HG02763 (cell line): ENCODE measurements around the gene MCEMP1.
A peak's percentile ranks its signal among the peaks of the same experiment; 100 is the strongest.

Experiments
- ATAC-seq: cut with Tn5 transposase; IDR thresholded peaks from one replicate; pipeline ENCODE4 v1.9.1; 2021; ENCODE audit warnings: mild to moderate bottlenecking, moderate library complexity; ENCODE audit not compliant: unreplicated experiment

The MCEMP1 gene

DNA sequence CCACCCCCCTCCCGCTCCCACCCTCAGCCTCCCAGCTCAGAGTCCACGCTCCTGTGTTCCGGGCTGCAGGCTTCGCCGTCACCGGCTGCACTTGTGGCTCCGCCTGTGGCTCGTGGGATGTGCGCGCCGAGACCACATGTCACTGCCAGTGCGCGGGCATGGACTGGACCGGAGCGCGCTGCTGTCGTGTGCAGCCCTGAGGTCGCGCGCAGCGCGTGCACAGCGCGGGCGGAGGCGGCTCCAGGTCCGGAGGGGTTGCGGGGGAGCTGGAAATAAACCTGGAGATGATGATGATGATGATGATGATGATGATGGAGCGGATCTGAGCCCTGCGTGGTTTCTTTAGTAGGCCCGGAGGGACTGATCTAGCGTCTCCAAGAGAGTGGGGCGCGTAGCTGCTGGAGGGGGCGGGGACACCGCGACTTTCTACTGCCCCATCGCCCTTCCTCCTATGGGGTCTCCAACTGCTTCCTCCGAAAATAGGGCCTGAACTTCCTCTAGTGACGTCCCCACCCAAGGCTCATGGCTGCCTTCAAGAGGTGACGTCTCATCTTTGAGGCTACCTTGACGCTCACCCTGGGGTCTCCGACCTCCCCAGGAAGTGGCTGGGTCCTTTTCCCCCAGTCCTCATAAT, 6.6 kb upstream of the MCEMP1 start:
- no peak for ATAC-seq

DNA sequence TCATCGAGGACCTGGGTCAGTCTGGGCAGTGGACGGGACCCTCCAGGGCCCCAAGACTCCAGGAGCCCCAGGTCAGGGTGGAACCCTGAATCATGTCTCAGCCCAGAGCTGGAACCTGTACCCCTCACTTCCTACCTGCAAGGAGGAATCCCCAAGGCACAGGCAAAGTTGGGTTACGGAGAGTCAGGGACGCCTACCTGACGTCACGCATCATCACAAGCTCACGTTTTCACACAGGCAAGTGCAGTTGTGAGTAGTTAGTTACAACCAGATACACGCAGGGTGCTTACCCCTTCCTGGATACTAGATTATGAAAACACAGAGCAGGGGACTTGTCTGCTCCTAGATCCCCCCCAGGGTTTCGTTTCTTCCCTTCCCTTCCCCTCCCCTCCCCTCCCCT, 6.1 kb upstream of the MCEMP1 start:
- ATAC-seq: no peak

DNA sequence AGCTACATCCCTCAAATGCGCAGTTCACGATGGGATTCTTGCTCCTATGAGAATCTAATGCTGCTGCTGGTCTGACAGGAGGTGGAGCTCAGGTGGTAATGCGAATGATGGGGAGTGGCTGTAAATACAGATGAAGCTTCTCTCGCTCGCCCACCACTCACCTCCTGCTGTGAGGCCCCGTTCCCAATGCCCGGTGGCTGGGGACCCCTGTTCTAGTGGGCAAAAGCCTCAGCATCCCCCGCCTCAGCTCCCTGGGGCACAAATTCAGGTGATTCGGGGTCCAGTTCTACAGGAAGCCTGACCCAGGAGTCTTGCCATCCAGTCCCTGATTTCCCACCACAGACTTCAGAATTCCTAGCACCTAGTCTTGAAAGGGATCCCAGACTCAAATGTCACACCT, 4.4 kb upstream of the MCEMP1 start:
- ATAC-seq: no peak

DNA sequence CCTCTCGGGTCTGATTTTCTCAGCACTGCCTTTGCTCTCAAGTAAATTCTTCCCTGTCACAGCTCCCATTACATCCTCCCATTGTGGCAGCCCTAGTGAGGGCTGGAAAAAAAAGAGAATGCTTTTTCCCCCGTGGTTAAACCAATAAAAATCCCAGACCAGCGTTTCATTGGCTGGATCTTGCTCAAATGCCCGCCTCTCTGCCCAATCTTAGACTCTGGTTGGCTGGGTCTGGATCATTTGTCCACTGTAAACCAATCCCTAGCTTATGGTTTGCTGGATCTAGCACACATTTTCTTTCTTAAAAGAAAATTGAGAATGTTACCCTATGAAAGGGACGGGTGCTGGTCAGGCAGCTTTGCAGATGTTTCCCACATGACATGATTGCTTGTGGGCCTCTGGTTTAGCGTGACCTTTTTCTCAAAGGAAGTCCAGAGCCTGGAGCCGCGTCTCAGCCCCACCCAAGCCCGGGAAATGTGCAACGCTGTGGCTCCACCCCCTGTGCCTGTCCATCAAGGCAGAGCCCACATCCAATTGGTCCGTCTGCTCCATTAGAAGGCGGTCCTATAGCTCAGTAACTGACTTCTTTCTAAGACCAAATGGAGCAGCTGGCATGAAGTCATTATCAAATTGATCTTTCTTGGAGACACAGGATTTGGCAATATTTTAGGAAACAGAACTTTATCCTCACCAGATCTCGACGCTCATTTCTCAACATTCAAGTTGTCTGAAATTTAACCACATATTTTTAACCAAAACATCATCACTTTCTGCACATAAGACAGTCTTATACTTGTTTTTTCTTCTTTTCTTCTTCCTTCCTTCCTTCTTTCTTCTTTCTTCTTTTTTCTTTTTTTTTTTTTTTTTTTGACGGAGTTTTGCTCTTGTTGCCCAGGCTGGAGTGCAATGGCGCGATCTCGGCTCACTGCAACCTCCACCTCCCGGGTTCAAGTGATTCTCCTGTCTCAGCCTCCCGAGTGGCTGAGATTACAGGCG, 2.6 kb upstream of the MCEMP1 start:
- ATAC-seq: no peak

GRCh38 chr19:7676376-7676775, 514 bp upstream of the MCEMP1 start:
- ATAC-seq: no peak

- no peak for ATAC-seq
These were observed 900 bp downstream of the MCEMP1 start for GRCh38 chr19:7677669-7678311.

DNA sequence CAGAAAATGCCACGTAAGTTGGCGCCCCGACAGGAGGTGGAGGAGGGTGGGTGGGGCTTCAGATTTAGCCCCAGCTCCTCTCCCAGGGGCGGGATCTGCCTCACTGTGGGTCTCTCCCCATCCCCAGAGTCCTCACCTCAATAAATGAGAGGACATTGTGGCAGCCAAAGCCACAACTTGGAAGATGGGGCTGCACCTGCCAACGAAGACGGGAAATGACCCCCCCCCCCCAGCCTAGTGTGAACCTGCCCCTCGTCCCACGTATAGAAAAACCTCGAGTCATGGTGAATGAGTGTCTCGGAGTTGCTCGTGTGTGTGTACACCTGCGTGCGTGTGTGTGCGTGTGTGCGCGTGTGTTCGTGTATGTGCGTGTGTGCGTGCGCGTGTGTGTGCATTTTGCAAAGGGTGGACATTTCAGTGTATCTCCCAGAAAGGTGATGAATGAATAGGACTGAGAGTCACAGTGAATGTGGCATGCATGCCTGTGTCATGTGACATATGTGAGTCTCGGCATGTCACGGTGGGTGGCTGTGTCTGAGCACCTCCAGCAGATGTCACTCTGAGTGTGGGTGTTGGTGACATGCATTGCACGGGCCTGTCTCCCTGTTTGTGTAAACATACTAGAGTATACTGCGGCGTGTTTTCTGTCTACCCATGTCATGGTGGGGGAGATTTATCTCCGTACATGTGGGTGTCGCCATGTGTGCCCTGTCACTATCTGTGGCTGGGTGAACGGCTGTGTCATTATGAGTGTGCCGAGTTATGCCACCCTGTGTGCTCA, 2.3 kb downstream of the MCEMP1 start:
- ATAC-seq: no peak

DNA sequence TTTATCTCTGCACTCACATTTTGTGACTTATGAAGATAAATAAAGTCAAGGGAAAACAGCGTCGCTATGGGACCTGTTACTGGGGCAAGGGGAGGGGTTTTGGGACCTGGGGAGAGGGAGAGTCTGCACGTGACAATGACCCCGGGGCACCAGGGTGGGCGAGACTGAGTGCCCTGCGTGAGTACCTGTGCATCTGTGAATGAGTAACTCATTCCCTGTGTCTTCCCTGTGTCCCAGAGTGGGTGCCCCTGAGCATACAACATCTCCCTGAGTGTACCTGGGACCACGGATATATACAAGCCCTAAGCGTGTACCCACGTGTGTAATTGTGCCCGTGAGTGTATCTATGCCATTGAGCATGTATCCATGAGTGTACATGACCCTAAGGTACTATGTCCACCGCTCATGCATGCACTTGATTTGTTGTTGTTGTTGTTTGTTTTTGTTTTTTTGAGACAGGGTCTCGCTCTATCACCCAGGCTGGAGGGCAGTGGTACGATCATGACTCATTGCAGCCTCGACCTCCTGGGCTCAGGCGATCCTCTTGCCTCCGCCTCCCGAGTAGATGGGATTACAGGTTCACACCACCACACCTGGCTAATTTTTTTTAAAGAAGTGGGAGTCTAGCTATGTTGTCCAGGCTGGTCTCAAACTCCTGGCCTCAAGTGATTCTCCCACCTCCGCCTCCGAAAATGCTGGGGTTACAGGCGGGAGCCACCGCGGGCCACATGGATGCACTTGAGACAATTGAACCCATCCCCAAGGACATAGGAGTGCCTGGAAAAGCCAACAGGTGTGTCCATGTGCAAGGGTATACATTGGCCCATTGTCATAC, 3.1 kb downstream of the MCEMP1 start:
- no peak for ATAC-seq

GRCh38 chr19:7680606-7681339, 3.9 kb downstream of the MCEMP1 start, which contains the start of gene TRAPPC5:
TRAPPC5 (plus strand) TSS chr19:7680833; CDS start chr19:7682254, 1,421 bp downstream.
- ATAC-seq: peak; percentile 66

GRCh38 chr19:7681340-7682174, 4.7 kb downstream of the MCEMP1 start:
- ATAC-seq: no peak

DNA sequence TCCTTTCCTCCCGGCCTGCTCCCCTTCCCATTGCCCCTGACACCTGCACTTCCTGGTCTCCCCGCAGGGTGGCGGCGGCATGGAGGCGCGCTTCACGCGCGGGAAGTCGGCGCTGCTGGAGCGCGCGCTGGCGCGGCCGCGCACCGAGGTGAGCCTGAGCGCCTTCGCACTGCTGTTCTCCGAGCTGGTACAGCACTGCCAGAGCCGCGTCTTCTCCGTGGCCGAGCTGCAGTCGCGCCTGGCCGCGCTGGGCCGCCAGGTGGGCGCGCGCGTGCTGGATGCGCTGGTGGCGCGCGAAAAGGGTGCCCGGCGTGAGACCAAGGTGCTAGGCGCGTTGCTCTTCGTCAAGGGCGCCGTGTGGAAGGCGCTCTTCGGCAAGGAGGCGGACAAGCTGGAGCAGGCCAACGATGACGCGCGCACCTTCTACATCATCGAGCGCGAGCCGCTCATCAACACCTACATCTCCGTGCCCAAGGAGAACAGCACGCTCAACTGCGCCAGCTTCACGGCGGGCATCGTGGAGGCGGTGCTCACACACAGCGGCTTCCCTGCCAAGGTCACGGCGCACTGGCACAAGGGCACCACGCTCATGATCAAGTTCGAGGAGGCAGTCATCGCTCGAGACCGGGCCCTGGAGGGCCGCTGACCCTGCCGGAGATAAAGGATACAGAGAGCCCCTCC, 5.4 kb downstream of the MCEMP1 start:
- no peak for ATAC-seq

DNA sequence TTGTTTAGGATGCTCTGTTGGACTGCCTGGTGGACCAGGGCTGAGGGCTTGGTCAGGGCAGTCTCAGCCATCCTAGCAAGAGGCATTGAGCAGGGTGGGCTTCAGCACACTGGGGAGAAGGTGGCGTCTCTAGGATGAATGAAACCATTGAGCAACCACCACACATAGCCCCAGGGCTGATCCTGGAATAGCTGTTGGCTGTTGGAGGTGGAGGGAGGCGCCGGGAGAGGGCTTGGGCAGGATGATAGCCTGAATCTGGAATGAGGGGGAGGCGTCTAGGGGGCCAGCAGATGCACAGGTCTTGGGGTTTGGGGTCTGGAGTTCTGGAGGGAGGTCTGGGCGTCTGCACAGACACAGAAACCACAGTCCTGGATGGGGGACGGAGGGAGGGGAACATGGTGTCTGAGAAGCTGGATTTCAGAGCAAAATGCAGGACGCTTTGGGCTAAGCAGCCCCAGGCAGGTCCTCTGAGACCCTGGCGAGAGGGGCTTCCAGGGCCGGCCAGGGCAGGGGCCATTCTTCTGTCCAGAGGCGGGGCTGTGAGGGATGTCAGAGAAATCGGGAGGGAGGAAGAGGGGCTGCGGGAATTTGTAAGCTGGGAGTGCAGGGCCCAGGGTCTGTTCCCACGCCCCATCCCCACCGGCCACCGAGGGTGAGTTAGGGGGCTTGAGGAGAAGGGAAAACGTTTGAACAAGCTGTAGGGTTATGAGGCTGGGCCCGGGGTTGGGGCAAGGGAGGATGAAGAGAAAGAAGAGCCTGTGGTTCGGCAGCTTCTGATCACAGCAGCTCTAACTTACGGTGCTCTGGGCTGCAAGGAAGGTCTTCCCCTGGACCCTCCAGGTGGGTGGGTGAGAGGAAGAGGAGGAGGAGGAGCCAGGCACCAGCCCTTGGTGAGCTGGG, 8.9 kb downstream of the MCEMP1 start:
- ATAC-seq: no peak

DNA sequence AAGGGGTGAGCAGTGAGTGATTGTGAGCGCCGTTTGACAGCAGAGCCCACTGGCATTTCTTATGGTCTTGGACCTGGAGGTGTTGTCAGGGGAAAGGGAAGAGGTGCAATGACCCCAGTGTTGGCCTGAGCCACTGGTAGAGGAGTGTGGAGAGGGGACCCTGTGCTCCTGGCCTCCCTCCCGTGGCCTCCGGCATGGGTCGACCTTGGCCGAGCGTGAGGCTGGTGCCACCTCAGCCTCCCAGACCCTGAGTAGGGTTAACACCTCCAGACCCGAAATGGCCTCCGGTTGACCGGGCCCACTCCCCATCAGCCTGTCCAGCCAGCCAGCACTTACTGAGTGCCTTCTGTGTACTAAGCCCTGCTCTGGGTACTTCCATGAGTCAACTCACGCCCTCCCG, 10.3 kb downstream of the MCEMP1 start:
- ATAC-seq: no peak

DNA sequence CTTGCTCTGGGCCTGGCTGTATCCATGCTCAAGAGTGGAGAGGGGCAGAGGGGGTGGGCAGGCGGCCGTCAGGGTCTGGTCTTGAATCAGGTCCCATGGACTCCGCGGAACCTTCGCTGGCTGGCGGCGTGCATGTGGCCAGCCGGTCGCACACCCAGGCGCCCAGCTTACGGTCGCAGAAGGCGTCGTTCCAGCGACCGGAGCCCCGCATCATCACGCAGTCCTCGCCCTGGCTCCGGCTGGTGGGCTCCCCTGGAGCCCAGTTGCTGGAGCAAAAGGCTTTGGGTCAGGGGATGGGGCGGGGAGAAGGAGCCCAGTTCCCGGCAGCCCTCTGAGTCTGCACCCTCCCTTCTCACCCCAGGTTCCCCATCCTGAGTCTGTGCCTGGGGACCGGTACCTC, 12.3 kb downstream of the MCEMP1 start:
- no peak for ATAC-seq

DNA sequence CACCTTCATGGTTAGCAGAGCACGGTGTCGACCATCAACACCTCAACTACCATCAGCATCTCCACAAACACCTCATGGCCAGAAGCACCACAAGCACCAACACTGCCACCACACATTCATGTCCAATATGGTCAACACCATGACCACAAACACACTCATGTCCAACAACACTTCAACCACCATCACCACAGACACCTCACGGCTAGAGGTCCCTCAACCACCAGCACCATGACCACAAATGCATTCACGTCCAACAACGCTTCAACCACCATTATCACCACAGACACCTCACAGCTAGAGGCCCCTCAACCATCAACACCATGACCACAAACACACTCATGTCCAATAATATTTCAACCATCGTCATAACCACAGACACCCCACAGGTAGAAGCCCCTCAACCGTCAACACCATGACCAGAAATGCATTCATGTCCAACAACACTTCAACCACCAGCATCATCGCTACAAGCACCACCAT, 13.9 kb downstream of the MCEMP1 start:
- ATAC-seq: no peak

- no peak for ATAC-seq
These were observed 14.6 kb downstream of the MCEMP1 start for GRCh38 chr19:7691497-7691896.
